ENCODE results near the gene CFAP91. TPM values are rescaled to one million over a fixed set of nuclear protein-coding genes. Genes with fewer than 3 reads are reported as not detected.

Gene CFAP91
- total and polyA plus RNA-seq, 4 donors, result 0.23 to 1.3 (median 0.55) TPM

- WGBS, result 98% methylated on average over 6 of the region's 6 CpGs
- Histone ChIP-seq H3K9me3 (ENCODE audit: control insufficient read depth in 4 of 4, low read length in 3 of 4) (no peaks in the 10 kb centered on the region), H3K27ac (ENCODE audit: low read depth in 1 of 2, low read length in 2 of 2) (no peak overlapping the region), H3K4me3 (ENCODE audit: low read depth in 1 of 3, low read length in 3 of 3) (no peak overlapping the region), H3K27me3 (ENCODE audit: control insufficient read depth in 4 of 4, insufficient read depth in 4 of 4, low read length in 3 of 4) (no peaks in the 10 kb centered on the region), H3K9ac (ENCODE audit: low read depth in 1 of 2, low read length in 2 of 2) (no peak overlapping the region), H3K36me3 (ENCODE audit: control insufficient read depth in 4 of 4, insufficient read depth in 3 of 4, low read depth in 1 of 4, low read length in 3 of 4) (no peaks in the 10 kb centered on the region), H3K4me1 (ENCODE audit: control insufficient read depth in 4 of 4, insufficient read depth in 4 of 4, low read length in 3 of 4) (no peaks in the 10 kb centered on the region)
- TF ChIP-seq REST (IDR thresholded peaks at IDR 0.05), result no peak
- no peak for DNase-seq (ENCODE audit: low spot score)
Measured at GRCh38 chr3:119729996-119730395, 27.2 kb downstream of the CFAP91 start.

GRCh38 chr3:119731560-119732343 is 28.9 kb downstream of the CFAP91 start:
- H3K36me3 ChIP-seq (ENCODE audit: control insufficient read depth in 4 of 4, insufficient read depth in 3 of 4, low read depth in 1 of 4, low read length in 3 of 4), result no peaks in the 10 kb centered on the region
- H3K9ac ChIP-seq (ENCODE audit: low read depth in 1 of 2, low read length in 2 of 2), result no peak overlapping the region
- DNase-seq (ENCODE audit: low spot score), result no peak
- no peaks in the 10 kb centered on the region for H3K9me3 ChIP-seq (ENCODE audit: control insufficient read depth in 4 of 4, low read length in 3 of 4)
- H3K4me1 ChIP-seq (ENCODE audit: control insufficient read depth in 4 of 4, insufficient read depth in 4 of 4, low read length in 3 of 4), result no peaks in the 10 kb centered on the region
- H3K4me3 ChIP-seq (ENCODE audit: low read depth in 1 of 3, low read length in 3 of 3), result no peak overlapping the region
- H3K27ac ChIP-seq (ENCODE audit: low read depth in 1 of 2, low read length in 2 of 2), result no peak overlapping the region
- H3K27me3 ChIP-seq (ENCODE audit: control insufficient read depth in 4 of 4, insufficient read depth in 4 of 4, low read length in 3 of 4), result no peaks in the 10 kb centered on the region
- WGBS, result 92% methylated on average over 8 of the region's 8 CpGs
- TF ChIP-seq YY1 (IDR thresholded peaks at IDR 0.05) (no peak), FOXA1 (IDR thresholded peaks at IDR 0.05) (no peak), SP1 (IDR thresholded peaks at IDR 0.05) (no peak), ZBTB33 (IDR thresholded peaks at IDR 0.05) (no peak), GABPA (IDR thresholded peaks at IDR 0.05 in 1 of 2, conservative IDR thresholded peaks at IDR 0.05 in 1 of 2) (no peak), ATF3 (IDR thresholded peaks at IDR 0.05) (no peak), FOXA2 (IDR thresholded peaks at IDR 0.05) (no peak)

- no peak overlapping the region for H3K4me3 ChIP-seq (ENCODE audit: low read depth in 1 of 3, low read length in 3 of 3)
- no peak overlapping the region for H3K9ac ChIP-seq (ENCODE audit: low read depth in 1 of 2, low read length in 2 of 2)
- H3K27me3 ChIP-seq (ENCODE audit: control insufficient read depth in 4 of 4, insufficient read depth in 4 of 4, low read length in 3 of 4), result no peaks in the 10 kb centered on the region
- 95% methylated on average over 5 of the region's 5 CpGs for WGBS
- no peaks in the 10 kb centered on the region for H3K4me1 ChIP-seq (ENCODE audit: control insufficient read depth in 4 of 4, insufficient read depth in 4 of 4, low read length in 3 of 4)
- no peak overlapping the region for H3K27ac ChIP-seq (ENCODE audit: low read depth in 1 of 2, low read length in 2 of 2)
- no peak for DNase-seq (ENCODE audit: low spot score)
- no peaks in the 10 kb centered on the region for H3K36me3 ChIP-seq (ENCODE audit: control insufficient read depth in 4 of 4, insufficient read depth in 3 of 4, low read depth in 1 of 4, low read length in 3 of 4)
- no peaks in the 10 kb centered on the region for H3K9me3 ChIP-seq (ENCODE audit: control insufficient read depth in 4 of 4, low read length in 3 of 4)
- TF ChIP-seq RXRA (IDR thresholded peaks at IDR 0.05) (no peak), REST (IDR thresholded peaks at IDR 0.05) (no peak), GABPA (IDR thresholded peaks at IDR 0.05 in 1 of 2, conservative IDR thresholded peaks at IDR 0.05 in 1 of 2) (no peak), ZBTB33 (IDR thresholded peaks at IDR 0.05) (no peak), RAD21 (IDR thresholded peaks at IDR 0.05) (no peak), TAF1 (conservative IDR thresholded peaks at IDR 0.05) (no peak), YY1 (IDR thresholded peaks at IDR 0.05) (no peak), JUND (IDR thresholded peaks at IDR 0.05) (no peak), EGR1 (IDR thresholded peaks at IDR 0.05; ENCODE audit: low read depth in 2 of 2) (no peak), HNF4A (conservative IDR thresholded peaks at IDR 0.05) (no peak), HNF4G (IDR thresholded peaks at IDR 0.05) (no peak), ATF3 (IDR thresholded peaks at IDR 0.05) (no peak)
Measured at GRCh38 chr3:119733812-119734211, 31.0 kb downstream of the CFAP91 start.
